Naive B cell (primary cell): Measurements from ENCODE around the gene MTOR. TPM values are rescaled to one million over a fixed set of nuclear protein-coding genes. Genes with fewer than 3 reads are reported as not detected.
A peak's percentile ranks its signal among the peaks of the same experiment; 100 is the strongest.
"Not testable (repeated sequence)": the region's sequence is repeated elsewhere in the genome, so short reads cannot be mapped to it uniquely, and the experiment has no call there.

ENCODE experiments used
- ATAC-seq, 2 donors: fragments of 150-1000 bp; cut with Tn5 transposase; 2 replicates each; pipeline ENCODE4 v1.10.0; 2021; ENCODE audit warnings: low read depth in 2 of 2, mild to moderate bottlenecking in 2 of 2, moderate library complexity in 2 of 2
- DNase-seq: peaks from one replicate; pipeline ENCODE4 v3.0.0; 2022
- H3K27ac Mint-ChIP-seq, 6 donors: one replicate each; pipeline ENCODE4 v1.8.0; 2020 to 2022; ENCODE audit warnings: mild to moderate bottlenecking in 6 of 6, mixed read lengths in 6 of 6, moderate library complexity in 5 of 6, inconsistent platforms in 2 of 6
- H3K27me3 Mint-ChIP-seq, 3 donors: one replicate each; pipeline ENCODE4 v1.8.0; 2021 to 2022; ENCODE audit warnings: mixed read lengths in 3 of 3, mild to moderate bottlenecking in 1 of 3
- H3K36me3 Mint-ChIP-seq, 2 donors: one replicate each; pipeline ENCODE4 v1.8.0; 2020 to 2022; ENCODE audit warnings: mixed read lengths in 2 of 2, inconsistent platforms in 1 of 2, mild to moderate bottlenecking in 1 of 2
- H3K4me1 Mint-ChIP-seq, 3 donors: one replicate each; pipeline ENCODE4 v1.8.0; 2020 to 2022; ENCODE audit warnings: mixed read lengths in 3 of 3, inconsistent platforms in 1 of 3, mild to moderate bottlenecking in 1 of 3, moderate library complexity in 1 of 3
- H3K4me3 Mint-ChIP-seq, 8 donors: one replicate each; pipeline ENCODE4 v1.8.0; 2020 to 2022; ENCODE audit warnings: mild to moderate bottlenecking in 8 of 8, mixed read lengths in 8 of 8, moderate library complexity in 8 of 8, inconsistent platforms in 2 of 8
- H3K9me3 Mint-ChIP-seq, 7 donors: one replicate each; pipeline ENCODE4 v1.8.0; 2020 to 2022; ENCODE audit warnings: mixed read lengths in 7 of 7, mild to moderate bottlenecking in 5 of 7, inconsistent platforms in 2 of 7, moderate library complexity in 1 of 7
- polyA plus RNA-seq, 6 donors: library from polyadenylated mRNA; unstranded; fragments of 300-500 nt; fragmentation: Illumina TruSeq; gene quantifications; one replicate each; pipeline ENCODE4 v1.2.3, GENCODE V29; 2021; ENCODE audit warnings: low read depth in 6 of 6

MTOR gene
- polyA plus RNA-seq, 6 donors from 2014 or later = 0.88 to 10.3 (median 4.6) TPM

DNA sequence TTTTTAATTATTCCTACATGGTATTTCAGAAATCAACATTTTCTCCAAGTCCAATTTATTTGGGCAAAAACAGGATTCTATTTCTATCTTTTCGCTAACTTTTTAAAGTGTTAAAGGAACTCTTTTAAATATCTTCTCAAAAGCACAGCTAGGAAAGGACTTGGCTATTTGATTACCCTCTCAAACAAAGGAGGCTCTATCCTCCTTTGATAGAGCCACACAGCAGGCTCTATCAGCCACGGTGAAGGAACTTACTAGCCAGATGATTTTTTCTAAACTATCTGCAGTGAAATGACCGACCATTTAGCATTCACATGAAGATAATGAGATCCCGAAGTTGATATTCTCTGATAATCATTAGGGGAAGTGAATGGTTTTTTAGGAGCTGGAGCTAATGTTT lies 64.1 kb downstream of the MTOR start:
- Mint-ChIP-seq H3K4me3 (no peak overlapping the region), H3K27me3 (no peaks in the 10 kb centered on the region), H3K36me3 (peaks cover 34 to 36% of the 10 kb centered on the region in 2 donors), H3K9me3 (no peaks in the 10 kb centered on the region), H3K4me1 (no peaks in the 10 kb centered on the region), H3K27ac (peak overlapping the region in 1 of 6 donors; percentile 18)
- ATAC-seq = no peak
- DNase-seq = no peak

DNA sequence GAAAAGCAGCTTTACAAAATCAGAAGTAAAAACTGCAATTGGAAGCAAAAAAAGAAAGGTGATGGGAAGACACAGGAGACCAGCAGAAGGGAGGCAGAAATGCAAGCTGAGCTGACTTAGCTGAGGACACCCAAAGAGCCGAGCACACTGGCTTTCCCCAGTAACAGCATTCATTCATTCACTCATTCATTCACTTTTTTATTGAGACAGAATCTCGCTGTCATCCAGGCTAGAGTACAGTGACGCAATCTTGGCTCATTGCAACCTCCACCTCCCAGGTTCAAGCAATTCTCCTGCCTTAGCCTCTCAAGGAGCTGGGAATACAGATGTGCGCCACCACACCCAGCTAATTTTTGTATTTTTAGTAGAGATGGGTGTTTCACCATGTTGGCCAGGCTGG lies 65.0 kb downstream of the MTOR start:
- H3K36me3 Mint-ChIP-seq = peaks cover 34 to 36% of the 10 kb centered on the region in 2 donors
- H3K4me3 Mint-ChIP-seq = no peak overlapping the region
- H3K27me3 Mint-ChIP-seq = no peaks in the 10 kb centered on the region
- ATAC-seq (no peak), DNase-seq (no peak)
- H3K9me3 Mint-ChIP-seq = no peaks in the 10 kb centered on the region
- peak overlapping the region in 3 of 6 donors; percentile 5 to 76 (median 56) for H3K27ac Mint-ChIP-seq
- H3K4me1 Mint-ChIP-seq = no peaks in the 10 kb centered on the region

- peaks cover 34 to 36% of the 10 kb centered on the region in 2 donors for H3K36me3 Mint-ChIP-seq
Measured at GRCh38 chr1:11196945-11197344, 65.4 kb downstream of the MTOR start.

GRCh38 chr1:11194407-11195176 lies 67.8 kb downstream of the MTOR start:
- Mint-ChIP-seq H3K4me1 (peaks cover 0 to 3% (median 0%) of the 10 kb centered on the region in 3 donors), H3K36me3 (peaks cover 29 to 40% of the 10 kb centered on the region in 2 donors), H3K4me3 (no peak overlapping the region), H3K9me3 (no peaks in the 10 kb centered on the region), H3K27ac (no peak overlapping the region), H3K27me3 (no peaks in the 10 kb centered on the region)
- ATAC-seq (no peak), DNase-seq (no peak)

More at GRCh38 chr1:11196945-11197344, 65.4 kb downstream of the MTOR start:
- Mint-ChIP-seq H3K27me3 (no peaks in the 10 kb centered on the region), H3K4me3 (no peak overlapping the region), H3K4me1 (no peaks in the 10 kb centered on the region), H3K9me3 (no peaks in the 10 kb centered on the region), H3K27ac (peak overlapping the region in 3 of 6 donors; percentile 5 to 76 (median 56))
- DNase-seq = no peak
- no peak for ATAC-seq

- H3K36me3 Mint-ChIP-seq = peaks cover 19 to 34% of the 10 kb centered on the region in 2 donors
- H3K9me3 Mint-ChIP-seq = no peaks in the 10 kb centered on the region
- H3K27me3 Mint-ChIP-seq = no peaks in the 10 kb centered on the region
- DNase-seq = no peak
- no peak overlapping the region for H3K27ac Mint-ChIP-seq
- no peak overlapping the region for H3K4me3 Mint-ChIP-seq
- no peak for ATAC-seq
- H3K4me1 Mint-ChIP-seq = peaks cover 0 to 3% (median 0%) of the 10 kb centered on the region in 3 donors
Measured at GRCh38 chr1:11193376-11193775, 69.0 kb downstream of the MTOR start.

DNA sequence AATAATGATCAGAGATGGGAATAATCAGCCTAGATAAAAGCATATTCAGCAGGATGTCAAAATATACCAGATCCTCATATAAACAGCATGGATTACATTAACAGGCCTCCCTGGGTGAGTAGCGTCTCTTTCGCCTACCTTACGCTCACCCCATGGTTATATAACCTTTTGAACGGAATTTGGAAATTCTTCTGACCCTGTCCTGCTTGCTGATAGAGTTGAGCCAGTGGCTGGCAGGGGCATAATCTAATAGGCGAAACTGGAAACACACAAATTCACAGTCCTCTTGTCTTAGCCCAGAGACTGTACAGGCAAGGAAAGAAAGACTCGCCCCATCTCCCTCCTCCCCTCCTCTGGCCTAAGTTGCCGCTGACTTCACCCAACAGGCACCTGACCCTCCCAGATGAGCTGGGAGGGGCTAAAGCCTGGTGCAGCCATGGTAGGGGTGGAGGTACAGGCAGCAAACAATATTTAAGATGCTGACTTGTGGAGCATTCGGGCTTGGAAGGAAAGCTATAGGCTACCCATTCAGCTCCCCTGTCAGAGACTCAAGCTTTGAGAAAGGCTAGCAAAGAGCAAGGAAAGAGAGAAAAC lies 73.4 kb downstream of the MTOR start, which contains the start of gene ANGPTL7:
Gene ANGPTL7 (plus strand): TSS at position 498 of the 594 bp plus-strand sequence. CDS start 225 bp downstream, outside the sequence.
- no peak for DNase-seq
- Mint-ChIP-seq H3K27ac (peak within 1 kb of the TSS in 4 of 6 donors; percentile 56 to 62 (median 58)), H3K27me3 (no peaks in the 10 kb centered on the region), H3K4me1 (peaks cover 0 to 3% (median 0%) of the 10 kb centered on the region in 3 donors), H3K4me3 (no peak within 1 kb of the TSS), H3K36me3 (peaks cover 3 to 6% of the 10 kb centered on the region in 2 donors), H3K9me3 (no peaks in the 10 kb centered on the region)
- ATAC-seq = no peak

- DNase-seq = no peak
- H3K4me1 Mint-ChIP-seq = peaks cover 0 to 3% (median 0%) of the 10 kb centered on the region in 3 donors
- no peak overlapping the region for H3K4me3 Mint-ChIP-seq
- no peaks in the 10 kb centered on the region for H3K27me3 Mint-ChIP-seq
- H3K9me3 Mint-ChIP-seq = no peaks in the 10 kb centered on the region
- ATAC-seq = no peak
- H3K27ac Mint-ChIP-seq = peak overlapping the region in 1 of 6 donors; percentile 59
- H3K36me3 Mint-ChIP-seq = peaks cover 0 to 6% of the 10 kb centered on the region in 2 donors
Measured at GRCh38 chr1:11188381-11188780, 74.0 kb downstream of the MTOR start.

DNA sequence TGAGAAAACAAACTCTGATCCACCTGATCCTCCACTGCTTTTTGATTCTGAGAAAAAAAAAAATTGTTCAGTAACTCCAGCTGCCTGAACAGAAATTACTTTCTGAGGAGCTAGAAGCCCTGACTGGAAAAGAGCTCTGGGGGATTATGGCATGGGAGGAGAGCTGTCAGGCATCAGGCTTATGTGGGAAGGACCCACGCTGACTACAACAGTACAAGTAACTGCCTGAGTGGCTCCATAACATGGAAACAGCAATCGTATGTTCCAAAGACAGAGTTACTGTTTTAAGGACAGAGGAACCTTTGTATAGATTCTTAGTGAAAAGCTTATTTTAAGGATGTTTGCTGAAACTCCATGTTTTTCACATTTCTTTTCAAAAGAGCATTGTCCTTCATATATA lies 74.4 kb downstream of the MTOR start:
- H3K36me3 Mint-ChIP-seq = peaks cover 0 to 6% of the 10 kb centered on the region in 2 donors
- DNase-seq = no peak
- no peaks in the 10 kb centered on the region for H3K9me3 Mint-ChIP-seq
- H3K4me3 Mint-ChIP-seq = peak overlapping the region in 1 of 8 donors; percentile 66
- no peak for ATAC-seq
- H3K27ac Mint-ChIP-seq = peak overlapping the region in 1 of 6 donors; percentile 59
- no peaks in the 10 kb centered on the region for H3K27me3 Mint-ChIP-seq
- H3K4me1 Mint-ChIP-seq = peaks cover 0 to 3% (median 0%) of the 10 kb centered on the region in 3 donors

DNA sequence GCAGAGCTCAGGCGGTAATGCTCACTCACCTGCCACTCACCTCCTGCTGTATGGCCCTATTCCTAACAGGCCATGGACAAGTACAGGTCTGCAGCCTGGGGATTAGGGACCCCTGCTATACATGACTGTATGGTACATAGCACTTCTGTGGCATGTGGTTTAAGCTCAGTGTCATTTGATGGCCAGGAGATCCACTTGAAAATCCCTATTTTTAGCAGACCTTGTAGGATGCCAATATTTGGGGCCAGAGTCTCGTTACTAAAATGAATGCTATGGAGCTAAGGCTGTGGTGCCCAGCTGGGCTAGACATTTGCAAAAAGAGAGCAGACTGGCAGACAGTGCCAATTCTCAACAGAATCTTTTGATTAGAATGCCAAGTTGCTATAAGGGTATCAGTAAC lies 74.9 kb downstream of the MTOR start:
- ATAC-seq (no peak), DNase-seq (no peak)
- Mint-ChIP-seq H3K4me3 (no peak overlapping the region), H3K27ac (peak overlapping the region in 1 of 6 donors; percentile 59), H3K36me3 (peaks cover 0 to 6% of the 10 kb centered on the region in 2 donors), H3K27me3 (no peaks in the 10 kb centered on the region), H3K4me1 (peaks cover 0 to 3% (median 0%) of the 10 kb centered on the region in 3 donors), H3K9me3 (no peaks in the 10 kb centered on the region)

- DNase-seq = no peak
- Mint-ChIP-seq H3K36me3 (peaks cover 0 to 6% of the 10 kb centered on the region in 2 donors), H3K27me3 (no peaks in the 10 kb centered on the region), H3K4me1 (peaks cover 0 to 3% (median 0%) of the 10 kb centered on the region in 3 donors), H3K27ac (peak overlapping the region in 2 of 6 donors; percentile 6 to 47), H3K9me3 (no peaks in the 10 kb centered on the region), H3K4me3 (no peak overlapping the region)
- ATAC-seq = no peak
Measured at GRCh38 chr1:11187000-11187399, 75.4 kb downstream of the MTOR start.

DNA sequence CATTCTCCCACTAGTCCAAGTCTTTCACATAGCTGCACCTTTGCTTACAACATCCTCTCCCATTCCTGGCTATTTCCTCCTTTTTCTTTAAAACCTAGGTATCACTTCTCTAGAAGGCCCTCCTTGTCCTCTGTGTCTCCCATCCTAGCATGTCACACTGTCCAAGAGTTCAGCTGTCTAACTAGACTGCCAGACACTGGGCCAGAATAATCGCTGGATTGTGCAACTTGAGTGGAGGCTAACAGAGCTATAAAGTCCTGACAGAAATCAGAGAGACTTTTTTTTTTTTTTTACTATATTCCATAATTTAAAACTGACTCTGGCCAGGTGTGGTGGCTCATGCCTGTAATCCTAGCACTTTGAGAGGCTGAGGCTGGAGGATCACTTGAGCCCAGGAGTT lies 77.4 kb downstream of the MTOR start:
- Mint-ChIP-seq H3K36me3 (no peaks in the 10 kb centered on the region), H3K9me3 (no peaks in the 10 kb centered on the region), H3K4me1 (no peaks in the 10 kb centered on the region), H3K27me3 (no peaks in the 10 kb centered on the region), H3K27ac (peak overlapping the region in 1 of 6 donors; percentile 65), H3K4me3 (no peak overlapping the region)
- ATAC-seq (no peak), DNase-seq (no peak)

DNA sequence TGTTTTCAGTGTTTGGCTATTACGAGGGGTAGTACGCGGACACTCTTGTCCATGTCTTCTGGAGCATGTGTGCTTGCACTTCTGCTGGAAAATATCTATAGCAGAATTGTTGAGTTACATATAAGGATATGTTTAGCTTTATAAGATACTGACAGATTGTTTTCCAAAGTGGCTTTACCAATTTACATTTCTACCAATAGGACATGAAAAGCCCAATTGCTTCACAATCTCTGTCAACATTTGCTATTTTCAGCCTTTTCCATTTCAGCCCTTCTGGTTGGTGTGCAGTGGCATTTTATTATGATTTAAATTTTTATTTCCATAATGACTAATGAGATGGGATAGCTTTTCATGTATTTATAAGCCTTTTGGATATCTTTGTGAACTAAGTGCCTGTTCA lies 79.5 kb downstream of the MTOR start:
- DNase-seq (no peak), ATAC-seq (no peak)
- Mint-ChIP-seq H3K27ac (no peak overlapping the region), H3K27me3 (no peaks in the 10 kb centered on the region), H3K9me3 (no peaks in the 10 kb centered on the region), H3K36me3 (no peaks in the 10 kb centered on the region), H3K4me3 (no peak overlapping the region), H3K4me1 (no peaks in the 10 kb centered on the region)

GRCh38 chr1:11180342-11180744 lies 82.0 kb downstream of the MTOR start:
- H3K9me3 Mint-ChIP-seq = no peaks in the 10 kb centered on the region
- DNase-seq = no peak
- no peaks in the 10 kb centered on the region for H3K36me3 Mint-ChIP-seq

DNA sequence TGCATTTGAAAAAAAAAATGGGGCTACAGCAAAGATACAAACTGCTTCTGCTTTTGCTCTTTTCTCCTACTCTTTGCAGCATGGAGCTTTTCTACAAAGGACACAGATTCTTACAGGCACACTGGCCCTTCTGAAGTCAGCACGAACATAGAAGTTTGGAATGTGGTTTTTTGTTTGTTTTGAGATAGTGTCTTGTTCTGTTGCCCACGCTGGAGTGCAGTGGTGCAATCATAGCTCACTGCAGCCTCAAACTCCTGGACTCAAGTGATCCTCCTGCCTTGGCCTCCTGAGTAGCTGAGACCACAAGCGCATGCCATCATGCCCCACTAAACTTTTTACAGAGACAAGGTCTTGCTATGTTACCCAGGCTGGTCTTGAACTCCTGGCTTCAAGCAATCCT lies 82.6 kb downstream of the MTOR start:
- H3K9me3 Mint-ChIP-seq, H3K27ac Mint-ChIP-seq, H3K4me1 Mint-ChIP-seq, ATAC-seq, H3K4me3 Mint-ChIP-seq, H3K36me3 Mint-ChIP-seq, DNase-seq, H3K27me3 Mint-ChIP-seq: not testable (repeated sequence)

More at GRCh38 chr1:11180342-11180744, 82.0 kb downstream of the MTOR start:
- no peaks in the 10 kb centered on the region for H3K4me1 Mint-ChIP-seq
- H3K27me3 Mint-ChIP-seq = no peaks in the 10 kb centered on the region
- H3K4me3 Mint-ChIP-seq = no peak overlapping the region
- no peak for ATAC-seq
- peak overlapping the region in 2 of 6 donors; percentile 18 to 39 for H3K27ac Mint-ChIP-seq
